ENCODE measurements around the gene VPS51. TPM values are rescaled to one million over a fixed set of nuclear protein-coding genes. Genes with fewer than 3 reads are reported as not detected.

VPS51 gene
- total and polyA plus RNA-seq, 12 donors, result 28.0 to 269 (median 146) TPM

DNA sequence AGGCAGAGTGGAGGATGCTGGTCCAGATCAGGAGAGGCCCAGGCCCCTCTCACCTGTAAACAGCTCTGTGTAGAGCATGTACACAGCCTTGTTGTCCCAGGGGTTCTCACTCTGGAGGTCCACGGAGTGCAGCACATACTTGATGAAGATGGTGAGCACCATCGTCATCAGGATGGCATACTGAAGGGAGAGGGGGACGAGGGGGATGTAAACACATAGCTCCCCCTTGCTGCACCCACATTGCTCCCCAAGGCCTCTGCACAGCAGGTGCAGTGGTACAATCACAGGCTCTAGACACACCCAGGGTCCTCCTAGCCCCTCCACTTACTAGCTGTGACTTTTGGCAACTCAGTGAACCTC, 35.4 kb downstream of the VPS51 start:
- TF ChIP-seq, protein P1, sequence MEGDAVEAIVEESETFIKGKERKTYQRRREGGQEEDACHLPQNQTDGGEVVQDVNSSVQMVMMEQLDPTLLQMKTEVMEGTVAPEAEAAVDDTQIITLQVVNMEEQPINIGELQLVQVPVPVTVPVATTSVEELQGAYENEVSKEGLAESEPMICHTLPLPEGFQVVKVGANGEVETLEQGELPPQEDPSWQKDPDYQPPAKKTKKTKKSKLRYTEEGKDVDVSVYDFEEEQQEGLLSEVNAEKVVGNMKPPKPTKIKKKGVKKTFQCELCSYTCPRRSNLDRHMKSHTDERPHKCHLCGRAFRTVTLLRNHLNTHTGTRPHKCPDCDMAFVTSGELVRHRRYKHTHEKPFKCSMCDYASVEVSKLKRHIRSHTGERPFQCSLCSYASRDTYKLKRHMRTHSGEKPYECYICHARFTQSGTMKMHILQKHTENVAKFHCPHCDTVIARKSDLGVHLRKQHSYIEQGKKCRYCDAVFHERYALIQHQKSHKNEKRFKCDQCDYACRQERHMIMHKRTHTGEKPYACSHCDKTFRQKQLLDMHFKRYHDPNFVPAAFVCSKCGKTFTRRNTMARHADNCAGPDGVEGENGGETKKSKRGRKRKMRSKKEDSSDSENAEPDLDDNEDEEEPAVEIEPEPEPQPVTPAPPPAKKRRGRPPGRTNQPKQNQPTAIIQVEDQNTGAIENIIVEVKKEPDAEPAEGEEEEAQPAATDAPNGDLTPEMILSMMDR (IDR thresholded peaks at IDR 0.05), result no peak
- TF ChIP-seq POLR2A (IDR thresholded peaks at IDR 0.05), result no peak
- H3K9me3 ChIP-seq (replicated peaks in 1 of 3), result no peaks in the 10 kb centered on the region
- peak in 2 of 7 donors; percentile 21 to 48 for DNase-seq
- H3K27ac ChIP-seq, result no peak overlapping the region
- H3K4me1 ChIP-seq (replicated peaks in 1 of 2), result peaks cover 18 to 41% of the 10 kb centered on the region in 2 donors
- H3K27me3 ChIP-seq, result no peaks in the 10 kb centered on the region
- intact Hi-C loops (cut with DNase I), result no loop called here
- H3K4me3 ChIP-seq, result no peak overlapping the region
- 81 to 89% (median 87%) methylated on average over 3 of the region's 3 CpGs; no CpG with 5 or more reads in 1 of the 4 donors for WGBS, 4 donors
- peaks cover 0 to 67% of the 10 kb centered on the region in 2 donors for H3K36me3 ChIP-seq (replicated peaks in 1 of 2)

GRCh38 chr11:65131895-65132237, 35.9 kb downstream of the VPS51 start:
- Histone ChIP-seq H3K9me3 (replicated peaks in 1 of 3) (no peaks in the 10 kb centered on the region), H3K27ac (peak overlapping the region in 1 of 5 donors; percentile 96), H3K36me3 (replicated peaks in 1 of 2) (peaks cover 0 to 62% of the 10 kb centered on the region in 2 donors), H3K4me3 (no peak overlapping the region), H3K4me1 (replicated peaks in 1 of 2) (peaks cover 18 to 41% of the 10 kb centered on the region in 2 donors), H3K27me3 (no peaks in the 10 kb centered on the region)
- peak in 2 of 7 donors; percentile 19 to 52 for DNase-seq
- intact Hi-C loops (cut with DNase I), result no loop called here
- WGBS, 4 donors, result 76 to 89% (median 79%) methylated on average over 5 to 6 of the region's 6 CpGs
- TF ChIP-seq POLR2A (IDR thresholded peaks at IDR 0.05), result no peak
- TF ChIP-seq, protein P1 (IDR thresholded peaks at IDR 0.05), result no peak

DNA sequence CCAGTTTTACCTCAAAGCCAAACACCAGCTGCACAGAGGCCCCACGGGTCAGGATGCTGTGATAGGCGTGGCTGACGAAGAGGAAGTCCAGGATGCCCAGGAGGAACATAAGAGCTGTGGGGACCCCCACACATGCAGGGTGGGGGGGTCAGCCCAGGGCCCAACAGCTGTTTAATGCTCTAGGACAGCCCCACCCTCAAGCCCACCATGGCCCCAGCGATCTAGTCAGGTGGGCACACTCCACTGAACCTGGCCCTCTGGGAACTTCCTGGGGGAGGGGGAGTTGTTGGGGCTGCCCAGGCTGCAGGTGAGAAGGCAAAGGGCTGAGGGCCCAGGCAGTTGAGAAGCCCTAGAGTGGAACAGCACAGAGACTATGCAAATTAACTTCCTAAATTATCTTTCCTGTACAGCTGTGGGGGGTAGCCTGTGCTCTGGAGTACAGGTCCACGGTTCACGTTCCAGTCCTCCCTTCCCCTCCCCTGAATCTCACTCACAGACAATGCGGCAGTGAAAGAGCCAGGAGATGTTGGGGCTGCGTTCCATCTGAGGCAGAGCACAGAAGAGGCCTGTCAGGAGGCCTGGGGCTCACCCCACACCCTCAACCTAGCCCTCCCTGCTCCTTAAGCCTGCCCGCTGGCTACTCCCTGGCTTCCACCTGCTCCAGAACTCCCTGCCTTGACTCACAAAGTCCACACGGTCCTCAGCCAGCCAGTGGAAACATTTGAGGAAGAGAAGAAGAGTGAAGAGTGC, 36.4 kb downstream of the VPS51 start:
- WGBS, 4 donors, result 63 to 74% (median 66%) methylated on average over 9 to 10 of the region's 10 CpGs
- H3K9me3 ChIP-seq (replicated peaks in 1 of 3), result no peaks in the 10 kb centered on the region
- H3K27ac ChIP-seq, result peak overlapping the region in 2 of 5 donors; percentile 96 to 98
- no peak overlapping the region for H3K4me3 ChIP-seq
- no peaks in the 10 kb centered on the region for H3K27me3 ChIP-seq
- intact Hi-C loops (cut with DNase I), result no loop called here
- H3K36me3 ChIP-seq (replicated peaks in 1 of 2), result peaks cover 0 to 57% of the 10 kb centered on the region in 2 donors
- peak in 3 of 7 donors; percentile 13 to 54 (median 25) for DNase-seq
- H3K4me1 ChIP-seq (replicated peaks in 1 of 2), result peaks cover 18 to 41% of the 10 kb centered on the region in 2 donors
- no peak for TF ChIP-seq POLR2A (IDR thresholded peaks at IDR 0.05)
- TF ChIP-seq, protein P1 (IDR thresholded peaks at IDR 0.05), result no peak

GRCh38 chr11:65132988-65133700, 37.1 kb downstream of the VPS51 start:
- Histone ChIP-seq H3K27ac (peak overlapping the region; percentile 80 to 98 (median 96)), H3K27me3 (no peaks in the 10 kb centered on the region), H3K4me1 (replicated peaks in 1 of 2) (peaks cover 18 to 41% of the 10 kb centered on the region in 2 donors), H3K4me3 (peak overlapping the region in 3 of 4 donors; percentile 52 to 92 (median 78)), H3K36me3 (replicated peaks in 1 of 2) (peaks cover 0 to 50% of the 10 kb centered on the region in 2 donors), H3K9me3 (replicated peaks in 1 of 3) (no peaks in the 10 kb centered on the region)
- peak in 5 of 7 donors; percentile 48 to 73 (median 62) for DNase-seq
- intact Hi-C loops (cut with DNase I), result no loop called here
- TF ChIP-seq POLR2A (IDR thresholded peaks at IDR 0.05), result no peak
- TF ChIP-seq, protein P1 (IDR thresholded peaks at IDR 0.05), result no peak
- WGBS, 4 donors, result 32 to 39% (median 34%) methylated on average over 15 to 18 of the region's 18 CpGs

All from adrenal gland (tissue), 12 donors.